HepG2 (cell line): ENCODE data around the gene CD163L1. TPM values are rescaled to one million over a fixed set of nuclear protein-coding genes. Genes with fewer than 3 reads are reported as not detected.

ENCODE experiments used
- ATAC-seq: fragments of 200-7000 bp; cut with Tn5 transposase; 3 replicates; pipeline ENCODE4 v1.9.1; 2020; ENCODE audit warnings: mild to moderate bottlenecking, moderate library complexity
- BruUV-seq: library from RNA; stranded (reverse); fragments of 400-500 nt; replicated peaks from 2 replicates; lab custom pipeline; 2021; lab: Mats Ljungman, UMichigan
- CTCF ChIA-PET: fragments of 300-600 bp; formaldehyde crosslinking; extraction: SDS; loops from one replicate; lab custom pipeline; 2021; ENCODE audit warnings: low total read pairs, inconsistent platforms, low intra/inter-chr PET ratio; lab: Yijun Ruan, JAX
- POLR2A ChIA-PET: fragments of 350-600 bp; sonication (Branson Sonifier 250); formaldehyde crosslinking; loops from one replicate; lab custom pipeline; 2020; ENCODE audit warnings: antibody characterized with exemption, inconsistent platforms; lab: Yijun Ruan, JAX
- DNase-seq: peaks from one replicate; pipeline ENCODE4 v3.0.0-alpha.2; 2015; ENCODE audit warnings: low spot score
- FAIRE-seq: peaks from 3 replicates; lab custom pipeline; 2011; peaks lifted over from hg19 to GRCh38; lab: Jason Lieb, UNC
- H2AFZ ChIP-seq: one replicate; pipeline ENCODE4 v1.6.1; 2011; ENCODE audit warnings: low read length, inconsistent platforms
- H3K27ac ChIP-seq: fragments of 300-600 bp; 3 replicates; pipeline ENCODE4 v1.8.0; 2011; ENCODE audit warnings: mixed run types, mild to moderate bottlenecking, mixed read lengths, low read length, inconsistent platforms; ENCODE audit not compliant: insufficient read depth; ENCODE audit errors: extremely low read length
- H3K27me3 ChIP-seq, 2 experiments: fragments of 200-600 bp in 1 of 2; 2 replicates in 1 of 2; 3 replicates in 1 of 2; pipeline versions ENCODE4 v1.6.0 to v1.8.0; 2011; ENCODE audit warnings: low read length in 2 of 2, mild to moderate bottlenecking in 2 of 2, moderate library complexity in 2 of 2, inconsistent platforms in 1 of 2; ENCODE audit not compliant: insufficient read depth in 2 of 2, control insufficient read depth in 1 of 2
- H3K36me3 ChIP-seq, 2 experiments: fragments of 200-600 bp in 1 of 2; replicated peaks in 1 of 2; 2 replicates in 1 of 2; 3 replicates in 1 of 2; pipeline versions ENCODE4 v1.5.1 to v1.8.0; 2011; ENCODE audit warnings: low read length in 2 of 2, inconsistent platforms in 1 of 2; ENCODE audit not compliant: insufficient read depth in 2 of 2, control insufficient read depth in 1 of 2
- H3K4me1 ChIP-seq: 2 replicates; pipeline ENCODE4 v1.5.1; 2012; ENCODE audit warnings: low read length, inconsistent platforms; ENCODE audit not compliant: insufficient read depth
- H3K4me2 ChIP-seq: 2 replicates; pipeline ENCODE4 v1.6.0; 2011; ENCODE audit warnings: low read depth, low read length, inconsistent platforms
- H3K4me3 ChIP-seq, 3 experiments: fragments of 200-600 bp in 1 of 3; sonication (generic), shearing (Covaris generic) in 1 of 3; replicated peaks in 1 of 3; 2 replicates each; pipeline ENCODE4 v1.5.1; 2011 to 2016; ENCODE audit warnings: low read length in 3 of 3, inconsistent platforms in 2 of 3, low read depth in 2 of 3, mild to moderate bottlenecking in 2 of 3, control low read depth in 1 of 3, mixed read lengths in 1 of 3; ENCODE audit not compliant: insufficient read depth in 1 of 3
- H3K79me2 ChIP-seq: one replicate; pipeline ENCODE4 v1.6.1; 2011; ENCODE audit warnings: low read length, inconsistent platforms; ENCODE audit not compliant: insufficient read depth
- H3K9ac ChIP-seq: 2 replicates; pipeline ENCODE4 v1.6.0; 2011; ENCODE audit warnings: mild to moderate bottlenecking, low read depth, low read length, inconsistent platforms; ENCODE audit not compliant: insufficient read depth
- H3K9me3 ChIP-seq: 2 replicates; pipeline ENCODE4 v1.5.1; 2012; ENCODE audit warnings: mild to moderate bottlenecking, low read length
- H4K20me1 ChIP-seq: 2 replicates; pipeline ENCODE4 v1.6.0; 2011; ENCODE audit warnings: inconsistent platforms, mild to moderate bottlenecking, low read length, moderate library complexity; ENCODE audit not compliant: insufficient read depth
- ATF1 ChIP-seq: IDR thresholded peaks from 2 replicates; pipeline ENCODE4 v1.6.1; 2016; ENCODE audit warnings: mild to moderate bottlenecking, control low read depth
- CREM ChIP-seq, 2 experiments: sonication (generic) in 1 of 2; formaldehyde crosslinking in 1 of 2; IDR thresholded peaks; 2 replicates each; pipeline versions ENCODE4 v1.4.0 to v1.6.1; 2016 to 2020; ENCODE audit warnings: antibody characterized with exemption in 1 of 2, mild to moderate bottlenecking in 1 of 2, missing genetic modification reagents in 1 of 2
- GABPB1 ChIP-seq: IDR thresholded peaks from 2 replicates; pipeline ENCODE4 v1.6.1; 2016; ENCODE audit warnings: mild to moderate bottlenecking, missing genetic modification reagents, moderate library complexity, missing compliant biosample characterization
- KLF6 ChIP-seq: IDR thresholded peaks from 2 replicates; pipeline ENCODE4 v1.8.0; 2016; ENCODE audit warnings: missing biosample characterization, missing genetic modification reagents
- MIXL1 ChIP-seq: IDR thresholded peaks from 2 replicates; pipeline ENCODE4 v1.6.1; 2016
- MXI1 ChIP-seq: IDR thresholded peaks from 3 replicates; pipeline ENCODE4 v1.6.1; 2012; ENCODE audit warnings: low read depth, low read length, inconsistent platforms, borderline replicate concordance
- RXRB ChIP-seq: IDR thresholded peaks from 2 replicates; pipeline ENCODE4 v1.6.1; 2016; ENCODE audit warnings: borderline replicate concordance, missing genetic modification reagents, missing compliant biosample characterization
- ZNF224 ChIP-seq: sonication (generic); formaldehyde crosslinking; IDR thresholded peaks from 2 replicates; pipeline ENCODE4 v1.5.0; 2020; ENCODE audit warnings: mild to moderate bottlenecking, missing genetic modification reagents
- ZNF235 ChIP-seq: sonication (generic); formaldehyde crosslinking; IDR thresholded peaks from 2 replicates; pipeline ENCODE4 v1.8.1; 2023; ENCODE audit warnings: mild to moderate bottlenecking, missing genetic modification reagents, borderline replicate concordance
- WGBS: methylation state at CpG from one replicate; pipeline ENCODE4 v1.1.6; 2017; ENCODE audit warnings: low lambda C conversion rate; 5-methylcytosine and 5-hydroxymethylcytosine counted together
- in situ Hi-C: cut with HindIII; loops from 2 replicates; pipeline ENCODE4 v1.10.0; 2017; ENCODE audit warnings: low pct_unique_long_range_greater_than_20kb; ENCODE audit not compliant: extremely low pct_ligation_motif_present
- intact Hi-C: fragments of 100-400 bp; cut with micrococcal nuclease; formaldehyde crosslinking; loops from one replicate; pipeline ENCODE4 v1.10.0; 2022; ENCODE audit not compliant: unreplicated experiment
- polyA plus RNA-seq, 8 experiments: library from polyadenylated mRNA; depleted of rRNA in 3 of 8; stranded (reverse) in 7 of 8; unstranded in 1 of 8; fragments of >200 nt; fragmentation: Illumina TruSeq in 4 of 8; extraction: Trizol in 4 of 8; gene quantifications; 2 replicates each; pipeline versions ENCODE4 v1.2.1 to v1.2.3, GENCODE V29; 2011 to 2016; ENCODE audit warnings: low read depth in 4 of 8, missing spikeins in 1 of 8, mixed read lengths in 1 of 8; ENCODE audit not compliant: insufficient read depth in 1 of 8
- total RNA-seq, 5 experiments: library from RNA; depleted of rRNA; stranded (reverse); fragments of >200 nt; fragmentation: Illumina TruSeq; extraction: Trizol; gene quantifications; 2 replicates each; pipeline ENCODE4 v1.2.3, GENCODE V29; 2016; ENCODE audit warnings: low read depth in 1 of 5
- TF ChIP-seq, protein P1 (sequence below): sonication (generic); formaldehyde crosslinking; IDR thresholded peaks from 2 replicates; pipeline ENCODE4 v1.9.0; 2021; ENCODE audit warnings: mild to moderate bottlenecking, missing genetic modification reagents

The CD163L1 gene
- total and polyA plus RNA-seq, 2 of the 13 experiments (the other 11 are each of a cell fraction or from before 2014, with no cell fraction given), result 3.4 to 6.8 TPM

DNA sequence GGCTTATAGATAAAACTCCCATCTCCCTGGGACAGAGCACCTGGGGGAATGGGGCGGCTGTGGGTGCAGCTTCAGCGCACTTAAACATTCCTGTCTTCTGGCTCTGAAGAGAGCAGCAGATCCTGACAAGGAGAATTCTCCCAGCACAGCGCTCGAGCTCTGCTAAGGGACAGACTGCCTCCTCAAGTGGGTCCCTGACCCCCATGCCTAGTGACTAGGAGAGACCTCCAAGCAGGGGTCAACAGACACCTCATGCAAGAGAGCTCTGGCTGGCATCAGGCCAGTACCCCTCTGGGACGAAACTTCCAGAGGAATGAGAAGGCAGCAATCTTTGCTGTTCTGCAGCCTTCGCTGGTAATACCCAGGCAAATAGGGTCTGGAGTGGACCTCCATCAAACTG lies 28.1 kb upstream of the CD163L1 start:
- Histone ChIP-seq H3K4me2 (no peak overlapping the region), H3K9me3 (no peaks in the 10 kb centered on the region), H3K27ac (no peak overlapping the region), H3K27me3 (no peaks in the 10 kb centered on the region), H3K36me3 (no peaks in the 10 kb centered on the region), H3K4me1 (no peaks in the 10 kb centered on the region), H4K20me1 (no peaks in the 10 kb centered on the region), H3K4me3 (no peak overlapping the region), H3K9ac (no peak overlapping the region), H2AFZ (no peak overlapping the region), H3K79me2 (no peaks in the 10 kb centered on the region)
- intact Hi-C loops, result no loop called here
- FAIRE-seq, result no peak
- no TSS peak for BruUV-seq
- POLR2A ChIA-PET, result no interaction called here
- in situ Hi-C loops, result no loop called here
- TF ChIP-seq MIXL1 (CRISPR knock-in tag) (no peak), ZNF235 (CRISPR knock-in tag) (no peak), MXI1 (no peak), RXRB (CRISPR knock-in tag) (no peak), GABPB1 (CRISPR knock-in tag) (no peak), ZNF224 (no peak), CREM (IDR thresholded peaks at IDR 0.05) (no peak), CREM (CRISPR knock-in tag; IDR thresholded peaks at IDR 0.05) (no peak), ATF1 (CRISPR knock-in tag) (no peak), KLF6 (CRISPR knock-in tag) (no peak)
- TF ChIP-seq, protein P1, sequence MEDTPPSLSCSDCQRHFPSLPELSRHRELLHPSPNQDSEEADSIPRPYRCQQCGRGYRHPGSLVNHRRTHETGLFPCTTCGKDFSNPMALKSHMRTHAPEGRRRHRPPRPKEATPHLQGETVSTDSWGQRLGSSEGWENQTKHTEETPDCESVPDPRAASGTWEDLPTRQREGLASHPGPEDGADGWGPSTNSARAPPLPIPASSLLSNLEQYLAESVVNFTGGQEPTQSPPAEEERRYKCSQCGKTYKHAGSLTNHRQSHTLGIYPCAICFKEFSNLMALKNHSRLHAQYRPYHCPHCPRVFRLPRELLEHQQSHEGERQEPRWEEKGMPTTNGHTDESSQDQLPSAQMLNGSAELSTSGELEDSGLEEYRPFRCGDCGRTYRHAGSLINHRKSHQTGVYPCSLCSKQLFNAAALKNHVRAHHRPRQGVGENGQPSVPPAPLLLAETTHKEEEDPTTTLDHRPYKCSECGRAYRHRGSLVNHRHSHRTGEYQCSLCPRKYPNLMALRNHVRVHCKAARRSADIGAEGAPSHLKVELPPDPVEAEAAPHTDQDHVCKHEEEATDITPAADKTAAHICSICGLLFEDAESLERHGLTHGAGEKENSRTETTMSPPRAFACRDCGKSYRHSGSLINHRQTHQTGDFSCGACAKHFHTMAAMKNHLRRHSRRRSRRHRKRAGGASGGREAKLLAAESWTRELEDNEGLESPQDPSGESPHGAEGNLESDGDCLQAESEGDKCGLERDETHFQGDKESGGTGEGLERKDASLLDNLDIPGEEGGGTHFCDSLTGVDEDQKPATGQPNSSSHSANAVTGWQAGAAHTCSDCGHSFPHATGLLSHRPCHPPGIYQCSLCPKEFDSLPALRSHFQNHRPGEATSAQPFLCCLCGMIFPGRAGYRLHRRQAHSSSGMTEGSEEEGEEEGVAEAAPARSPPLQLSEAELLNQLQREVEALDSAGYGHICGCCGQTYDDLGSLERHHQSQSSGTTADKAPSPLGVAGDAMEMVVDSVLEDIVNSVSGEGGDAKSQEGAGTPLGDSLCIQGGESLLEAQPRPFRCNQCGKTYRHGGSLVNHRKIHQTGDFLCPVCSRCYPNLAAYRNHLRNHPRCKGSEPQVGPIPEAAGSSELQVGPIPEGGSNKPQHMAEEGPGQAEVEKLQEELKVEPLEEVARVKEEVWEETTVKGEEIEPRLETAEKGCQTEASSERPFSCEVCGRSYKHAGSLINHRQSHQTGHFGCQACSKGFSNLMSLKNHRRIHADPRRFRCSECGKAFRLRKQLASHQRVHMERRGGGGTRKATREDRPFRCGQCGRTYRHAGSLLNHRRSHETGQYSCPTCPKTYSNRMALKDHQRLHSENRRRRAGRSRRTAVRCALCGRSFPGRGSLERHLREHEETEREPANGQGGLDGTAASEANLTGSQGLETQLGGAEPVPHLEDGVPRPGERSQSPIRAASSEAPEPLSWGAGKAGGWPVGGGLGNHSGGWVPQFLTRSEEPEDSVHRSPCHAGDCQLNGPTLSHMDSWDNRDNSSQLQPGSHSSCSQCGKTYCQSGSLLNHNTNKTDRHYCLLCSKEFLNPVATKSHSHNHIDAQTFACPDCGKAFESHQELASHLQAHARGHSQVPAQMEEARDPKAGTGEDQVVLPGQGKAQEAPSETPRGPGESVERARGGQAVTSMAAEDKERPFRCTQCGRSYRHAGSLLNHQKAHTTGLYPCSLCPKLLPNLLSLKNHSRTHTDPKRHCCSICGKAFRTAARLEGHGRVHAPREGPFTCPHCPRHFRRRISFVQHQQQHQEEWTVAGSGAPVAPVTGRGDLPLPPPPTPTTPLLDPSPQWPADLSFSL (CRISPR knock-in tag), result no peak
- no peak for ATAC-seq
- 18% methylated on average over 2 of the region's 6 CpGs for WGBS
- DNase-seq, result no peak
- CTCF ChIA-PET, result no interaction called here
